ENCODE results near the gene STX2. TPM values are rescaled to one million over a fixed set of nuclear protein-coding genes. Genes with fewer than 3 reads are reported as not detected.

STX2 gene
- total RNA-seq, 1 experiment from 2014 or later = 19.0 TPM

GRCh38 chr12:130795906-130796305 is 43.1 kb downstream of the STX2 start:
- no peak for DNase-seq (ENCODE audit: unreplicated experiment)
- H3K4me1 Mint-ChIP-seq (ENCODE audit: insufficient read depth, unreplicated experiment) = no peaks in the 10 kb centered on the region
- ChIA-PET POLR2A (interaction anchor here (0.8 kb wide), 1 partner anchor 17 kb away, joined by 3 read pairs; no protein-coding TSS in a partner anchor), CTCF (interaction anchor here (0.6 kb wide), 1 partner anchor 1302 kb away, joined by 3 read pairs; no protein-coding TSS in a partner anchor)
- H3K9me3 Mint-ChIP-seq (ENCODE audit: unreplicated experiment) = no peaks in the 10 kb centered on the region
- no peak overlapping the region for H3K4me3 Mint-ChIP-seq (ENCODE audit: unreplicated experiment)
- no peak for TF ChIP-seq CTCF (IDR thresholded peaks at IDR 0.05; ENCODE audit: unreplicated experiment)
- H3K27me3 Mint-ChIP-seq (ENCODE audit: insufficient read depth, unreplicated experiment) = no peaks in the 10 kb centered on the region
- intact Hi-C loops (cut with micrococcal nuclease) = no loop called here
- H3K27ac Mint-ChIP-seq (ENCODE audit: low read depth, unreplicated experiment) = no peak overlapping the region
- peaks cover 65% of the 10 kb centered on the region for H3K36me3 Mint-ChIP-seq (ENCODE audit: insufficient read depth, unreplicated experiment)
- no TSS peak for BruUV-seq (replicated peaks)

- DNase-seq (ENCODE audit: unreplicated experiment) = no peak
- no peak for TF ChIP-seq CTCF (IDR thresholded peaks at IDR 0.05; ENCODE audit: unreplicated experiment)
- Mint-ChIP-seq H3K27ac (ENCODE audit: low read depth, unreplicated experiment) (no peak overlapping the region), H3K27me3 (ENCODE audit: insufficient read depth, unreplicated experiment) (no peaks in the 10 kb centered on the region), H3K4me1 (ENCODE audit: insufficient read depth, unreplicated experiment) (no peaks in the 10 kb centered on the region), H3K36me3 (ENCODE audit: insufficient read depth, unreplicated experiment) (peaks cover 59% of the 10 kb centered on the region), H3K4me3 (ENCODE audit: unreplicated experiment) (no peak overlapping the region), H3K9me3 (ENCODE audit: unreplicated experiment) (no peaks in the 10 kb centered on the region)
- BruUV-seq (replicated peaks) = no TSS peak
- POLR2A ChIA-PET = no interaction called here
- CTCF ChIA-PET = interaction anchor here (0.8 kb wide), 1 partner anchor 25 kb away, joined by 3 read pairs; no protein-coding TSS in a partner anchor
- intact Hi-C loops (cut with micrococcal nuclease) = no loop called here
Observed at GRCh38 chr12:130793554-130793849, 45.5 kb downstream of the STX2 start.

- Mint-ChIP-seq H3K4me1 (ENCODE audit: insufficient read depth, unreplicated experiment) (no peaks in the 10 kb centered on the region), H3K4me3 (ENCODE audit: unreplicated experiment) (no peak overlapping the region), H3K36me3 (ENCODE audit: insufficient read depth, unreplicated experiment) (peaks cover 58% of the 10 kb centered on the region), H3K9me3 (ENCODE audit: unreplicated experiment) (no peaks in the 10 kb centered on the region), H3K27me3 (ENCODE audit: insufficient read depth, unreplicated experiment) (no peaks in the 10 kb centered on the region), H3K27ac (ENCODE audit: low read depth, unreplicated experiment) (no peak overlapping the region)
- ChIA-PET CTCF (no interaction called here), POLR2A (no interaction called here)
- TF ChIP-seq CTCF (IDR thresholded peaks at IDR 0.05; ENCODE audit: unreplicated experiment) = no peak
- DNase-seq (ENCODE audit: unreplicated experiment) = no peak
- intact Hi-C loops (cut with micrococcal nuclease) = no loop called here
- BruUV-seq (replicated peaks) = no TSS peak
Observed at GRCh38 chr12:130792821-130793553, 46.1 kb downstream of the STX2 start.

- Mint-ChIP-seq H3K36me3 (ENCODE audit: insufficient read depth, unreplicated experiment) (peaks cover 56% of the 10 kb centered on the region), H3K9me3 (ENCODE audit: unreplicated experiment) (no peaks in the 10 kb centered on the region), H3K27ac (ENCODE audit: low read depth, unreplicated experiment) (no peak overlapping the region), H3K4me3 (ENCODE audit: unreplicated experiment) (no peak overlapping the region), H3K4me1 (ENCODE audit: insufficient read depth, unreplicated experiment) (no peaks in the 10 kb centered on the region), H3K27me3 (ENCODE audit: insufficient read depth, unreplicated experiment) (no peaks in the 10 kb centered on the region)
- ChIA-PET CTCF (interaction anchor here (0.6 kb wide), 1 partner anchor 23 kb away, joined by 3 read pairs; no protein-coding TSS in a partner anchor), POLR2A (no interaction called here)
- intact Hi-C loops (cut with micrococcal nuclease) = no loop called here
- BruUV-seq (replicated peaks) = no TSS peak
- no peak for DNase-seq (ENCODE audit: unreplicated experiment)
- no peak for TF ChIP-seq CTCF (IDR thresholded peaks at IDR 0.05; ENCODE audit: unreplicated experiment)
Observed at GRCh38 chr12:130791629-130792028, 47.4 kb downstream of the STX2 start.

Data from MCF 10A (cell line).